Nephron progenitor cell (in vitro differentiated cells): ENCODE data around the gene ZNF593.

Source experiments
- DNase-seq: peaks from one replicate; pipeline ENCODE4 v3.0.0; 2021
- H3K27ac Mint-ChIP-seq: 2 replicates; pipeline ENCODE4 v1.8.0; 2021; ENCODE audit warnings: mild to moderate bottlenecking, moderate library complexity, mixed read lengths
- H3K27me3 Mint-ChIP-seq: 2 replicates; pipeline ENCODE4 v1.8.0; 2021; ENCODE audit warnings: mild to moderate bottlenecking, low read depth, mixed read lengths; ENCODE audit not compliant: poor library complexity
- H3K36me3 Mint-ChIP-seq: 2 replicates; pipeline ENCODE4 v1.8.0; 2021; ENCODE audit warnings: low read depth, mixed read lengths
- H3K4me1 Mint-ChIP-seq: 2 replicates; pipeline ENCODE4 v1.8.0; 2021; ENCODE audit warnings: mixed read lengths
- H3K4me3 Mint-ChIP-seq: 2 replicates; pipeline ENCODE4 v1.8.0; 2021; ENCODE audit warnings: mild to moderate bottlenecking, moderate library complexity, mixed read lengths
- H3K9me3 Mint-ChIP-seq: 2 replicates; pipeline ENCODE4 v1.8.0; 2021; ENCODE audit warnings: mild to moderate bottlenecking, moderate library complexity, mixed read lengths
- TF ChIP-seq, protein P1 (sequence below): fragments of 200-600 bp; sonication (generic); IDR thresholded peaks from 2 replicates; pipeline ENCODE4 v1.5.0; 2021; ENCODE audit warnings: antibody characterized with exemption

ZNF593 gene

DNA sequence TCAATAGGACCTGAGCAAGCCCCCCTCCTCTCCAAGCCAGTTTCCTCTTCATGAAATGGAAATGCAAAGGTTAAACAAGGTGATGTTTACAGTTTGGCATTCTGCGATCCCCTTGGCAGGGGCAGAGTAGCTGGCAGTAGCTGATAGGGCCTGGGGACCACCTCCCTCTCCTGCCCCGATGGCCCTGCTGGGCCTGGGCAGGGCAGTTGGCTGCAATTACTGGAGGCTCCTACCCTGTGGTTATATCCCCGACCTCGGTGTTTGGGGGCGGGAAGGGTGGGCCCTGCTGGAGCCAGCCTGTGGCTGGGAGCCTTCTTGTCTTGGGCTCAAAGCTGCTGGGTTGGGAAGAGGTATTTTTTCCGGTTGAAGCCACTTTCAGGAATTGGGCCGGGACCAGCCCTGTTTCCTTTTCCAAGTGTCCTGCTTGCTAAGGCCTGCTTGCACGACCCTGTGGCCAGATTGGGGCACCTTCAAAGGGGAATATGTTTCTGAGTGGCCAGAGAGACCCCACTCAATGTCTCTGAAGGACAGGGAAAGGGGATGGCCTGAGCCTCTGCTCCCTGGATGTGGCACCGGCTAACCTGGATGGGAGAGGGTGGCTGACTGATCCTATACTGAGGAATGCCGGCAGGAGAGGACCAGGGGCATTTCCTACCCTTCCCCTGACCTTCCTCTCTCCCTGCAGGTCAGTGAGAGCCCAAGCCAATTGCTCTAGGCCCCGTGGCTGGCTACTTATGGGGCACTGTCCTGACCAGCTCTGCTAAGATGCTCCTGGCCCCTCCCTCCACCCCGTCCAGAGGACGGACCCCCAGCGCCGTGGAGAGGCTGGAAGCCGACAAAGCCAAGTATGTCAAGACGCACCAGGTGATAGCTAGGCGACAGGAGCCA, 8.9 kb upstream of the ZNF593 start:
- Mint-ChIP-seq H3K9me3 (no peaks in the 10 kb centered on the region), H3K4me3 (peak overlapping the region; percentile 66), H3K36me3 (no peaks in the 10 kb centered on the region), H3K4me1 (peaks cover 65% of the 10 kb centered on the region), H3K27me3 (peaks cover 20% of the 10 kb centered on the region), H3K27ac (no peak overlapping the region)
- DNase-seq, result no peak
- TF ChIP-seq, protein P1, sequence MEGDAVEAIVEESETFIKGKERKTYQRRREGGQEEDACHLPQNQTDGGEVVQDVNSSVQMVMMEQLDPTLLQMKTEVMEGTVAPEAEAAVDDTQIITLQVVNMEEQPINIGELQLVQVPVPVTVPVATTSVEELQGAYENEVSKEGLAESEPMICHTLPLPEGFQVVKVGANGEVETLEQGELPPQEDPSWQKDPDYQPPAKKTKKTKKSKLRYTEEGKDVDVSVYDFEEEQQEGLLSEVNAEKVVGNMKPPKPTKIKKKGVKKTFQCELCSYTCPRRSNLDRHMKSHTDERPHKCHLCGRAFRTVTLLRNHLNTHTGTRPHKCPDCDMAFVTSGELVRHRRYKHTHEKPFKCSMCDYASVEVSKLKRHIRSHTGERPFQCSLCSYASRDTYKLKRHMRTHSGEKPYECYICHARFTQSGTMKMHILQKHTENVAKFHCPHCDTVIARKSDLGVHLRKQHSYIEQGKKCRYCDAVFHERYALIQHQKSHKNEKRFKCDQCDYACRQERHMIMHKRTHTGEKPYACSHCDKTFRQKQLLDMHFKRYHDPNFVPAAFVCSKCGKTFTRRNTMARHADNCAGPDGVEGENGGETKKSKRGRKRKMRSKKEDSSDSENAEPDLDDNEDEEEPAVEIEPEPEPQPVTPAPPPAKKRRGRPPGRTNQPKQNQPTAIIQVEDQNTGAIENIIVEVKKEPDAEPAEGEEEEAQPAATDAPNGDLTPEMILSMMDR, result no peak

DNA sequence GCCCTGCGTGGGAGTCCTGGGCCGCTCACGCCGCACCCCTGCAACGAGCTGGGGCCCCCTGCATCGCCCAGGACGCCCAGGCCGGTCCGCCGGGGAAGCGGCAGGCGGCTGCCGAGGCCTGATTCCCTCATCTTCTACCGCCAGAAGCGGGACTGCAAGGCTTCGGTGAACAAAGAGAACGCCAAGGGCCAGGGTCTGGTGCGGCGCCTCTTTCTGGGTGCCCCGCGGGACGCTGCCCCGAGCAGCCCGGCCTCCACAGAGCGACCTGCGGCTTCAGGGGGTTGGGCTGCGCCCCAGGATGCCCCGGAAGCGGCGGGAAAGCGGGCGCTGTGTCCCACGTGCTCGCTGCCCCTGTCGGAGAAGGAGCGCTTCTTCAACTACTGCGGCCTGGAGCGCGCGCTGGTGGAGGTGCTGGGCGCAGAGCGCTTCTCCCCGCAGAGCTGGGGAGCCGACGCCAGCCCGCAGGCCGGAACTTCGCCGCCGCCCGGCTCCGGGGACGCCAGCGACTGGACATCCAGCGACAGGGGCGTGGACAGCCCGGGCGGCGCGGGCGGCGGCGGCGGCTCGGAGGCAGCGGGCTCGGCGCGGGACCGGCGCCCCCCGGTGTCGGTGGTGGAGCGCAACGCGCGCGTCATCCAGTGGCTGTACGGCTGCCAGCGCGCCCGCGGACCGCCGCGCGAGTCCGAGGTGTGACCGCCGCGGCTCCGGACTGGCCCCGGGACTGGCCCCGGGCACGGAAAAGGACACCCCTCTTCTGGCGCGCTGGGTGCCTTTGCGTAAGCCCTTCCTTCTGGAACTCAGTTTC, 8.1 kb upstream of the ZNF593 start:
- Mint-ChIP-seq H3K27ac (no peak overlapping the region), H3K36me3 (no peaks in the 10 kb centered on the region), H3K4me3 (peak overlapping the region; percentile 79), H3K4me1 (peaks cover 65% of the 10 kb centered on the region), H3K9me3 (no peaks in the 10 kb centered on the region), H3K27me3 (peaks cover 23% of the 10 kb centered on the region)
- DNase-seq, result peak; percentile 83
- TF ChIP-seq, protein P1, result no peak

DNA sequence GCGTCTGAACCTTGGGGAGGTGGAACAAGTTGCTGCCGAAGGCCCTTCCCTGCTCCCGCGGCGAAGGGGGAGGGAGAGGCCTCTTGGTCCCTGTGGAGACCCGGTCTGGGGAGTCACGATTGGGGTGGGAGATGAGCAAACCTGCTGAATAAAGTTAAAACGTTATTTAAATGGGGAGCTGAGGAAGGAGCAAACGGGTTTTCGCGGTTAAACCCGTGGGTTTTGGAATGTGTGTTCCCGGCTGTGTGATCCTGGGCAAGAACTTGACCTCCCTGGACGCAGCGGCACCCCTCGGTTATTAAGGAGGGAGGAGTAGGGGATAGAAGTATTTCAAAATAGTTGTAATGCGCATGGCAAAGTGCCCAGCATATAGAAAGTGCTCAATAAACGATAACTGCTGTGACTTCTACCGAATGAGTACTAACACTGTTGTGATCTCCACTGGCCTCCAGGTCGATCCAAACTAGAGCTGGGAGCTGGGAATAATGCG, 7.4 kb upstream of the ZNF593 start:
- H3K27me3 Mint-ChIP-seq, result peaks cover 24% of the 10 kb centered on the region
- DNase-seq, result no peak
- no peaks in the 10 kb centered on the region for H3K36me3 Mint-ChIP-seq
- H3K27ac Mint-ChIP-seq, result no peak overlapping the region
- peak overlapping the region; percentile 79 for H3K4me3 Mint-ChIP-seq
- peaks cover 68% of the 10 kb centered on the region for H3K4me1 Mint-ChIP-seq
- TF ChIP-seq, protein P1, result no peak
- no peaks in the 10 kb centered on the region for H3K9me3 Mint-ChIP-seq

DNA sequence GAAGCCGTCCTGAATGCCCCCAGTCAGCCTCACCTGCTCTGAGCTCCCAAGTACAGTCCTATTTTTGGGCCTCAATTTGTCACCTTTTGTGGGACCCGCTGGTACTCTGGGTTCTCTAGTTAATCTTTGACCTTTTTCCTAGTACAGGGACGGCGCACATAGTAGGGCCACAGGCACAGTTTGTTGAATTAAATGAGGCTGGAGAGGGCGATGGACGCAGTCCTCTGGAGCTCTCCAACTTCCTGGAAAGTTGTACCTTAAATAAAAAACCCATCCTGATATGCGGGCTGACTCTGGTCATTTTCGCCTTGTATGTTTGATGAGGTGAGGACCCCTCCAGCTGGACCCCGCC, 6.0 kb upstream of the ZNF593 start:
- H3K27ac Mint-ChIP-seq, result no peak overlapping the region
- no peaks in the 10 kb centered on the region for H3K36me3 Mint-ChIP-seq
- H3K4me1 Mint-ChIP-seq, result peaks cover 65% of the 10 kb centered on the region
- H3K4me3 Mint-ChIP-seq, result peak overlapping the region; percentile 32
- peaks cover 32% of the 10 kb centered on the region for H3K27me3 Mint-ChIP-seq
- no peaks in the 10 kb centered on the region for H3K9me3 Mint-ChIP-seq
- no peak for DNase-seq
- TF ChIP-seq, protein P1, result no peak

DNA sequence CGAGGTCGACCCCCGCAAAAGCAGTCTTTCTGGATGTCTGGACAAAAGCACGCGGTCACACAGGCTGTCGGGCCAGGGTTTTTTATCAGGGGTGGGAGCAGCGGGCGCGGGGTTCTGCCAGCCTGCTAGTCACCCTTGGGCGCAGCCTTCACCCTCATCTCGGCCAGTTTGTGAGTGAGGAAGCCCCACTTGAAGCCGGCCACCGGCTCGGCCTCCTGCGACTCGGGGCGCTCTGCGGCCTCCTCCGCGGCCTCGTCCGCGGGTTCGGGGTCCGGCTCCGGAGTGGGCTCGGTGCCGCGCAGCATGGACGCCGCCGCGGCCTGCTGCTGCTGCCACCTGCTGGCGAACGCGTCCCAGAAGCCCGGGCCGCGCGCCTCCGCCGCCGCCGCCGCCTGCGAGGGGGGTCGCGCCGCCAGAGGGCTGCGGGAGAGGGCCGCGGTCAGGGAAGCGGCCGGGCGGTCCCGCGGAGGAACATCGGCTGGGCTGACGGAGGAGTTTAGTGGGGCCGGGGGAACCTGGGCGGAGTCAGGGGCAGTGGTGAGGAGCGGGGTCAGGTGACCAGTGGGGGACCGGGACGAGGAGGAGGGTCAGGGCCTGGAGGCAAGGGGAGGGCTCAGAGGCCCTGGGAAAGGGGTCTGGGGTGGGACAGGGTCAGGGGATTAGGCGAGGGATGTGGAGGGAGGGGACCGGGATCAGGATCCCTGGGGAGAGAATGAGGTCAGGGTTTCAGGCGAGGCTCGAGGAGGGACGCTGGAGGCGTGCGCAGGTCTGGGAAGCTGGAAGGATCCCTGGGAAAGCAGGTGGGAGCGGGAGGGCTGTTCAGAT, 5.5 kb upstream of the ZNF593 start:
- peaks cover 32% of the 10 kb centered on the region for H3K27me3 Mint-ChIP-seq
- H3K9me3 Mint-ChIP-seq, result no peaks in the 10 kb centered on the region
- peak overlapping the region; percentile 98 for H3K27ac Mint-ChIP-seq
- TF ChIP-seq, protein P1, result peak; percentile 31
- peak overlapping the region; percentile 75 for H3K4me3 Mint-ChIP-seq
- H3K4me1 Mint-ChIP-seq, result peaks cover 65% of the 10 kb centered on the region
- no peaks in the 10 kb centered on the region for H3K36me3 Mint-ChIP-seq
- peak; percentile 91 for DNase-seq
